ENCODE measurements around the gene FILIP1.

The FILIP1 gene

DNA sequence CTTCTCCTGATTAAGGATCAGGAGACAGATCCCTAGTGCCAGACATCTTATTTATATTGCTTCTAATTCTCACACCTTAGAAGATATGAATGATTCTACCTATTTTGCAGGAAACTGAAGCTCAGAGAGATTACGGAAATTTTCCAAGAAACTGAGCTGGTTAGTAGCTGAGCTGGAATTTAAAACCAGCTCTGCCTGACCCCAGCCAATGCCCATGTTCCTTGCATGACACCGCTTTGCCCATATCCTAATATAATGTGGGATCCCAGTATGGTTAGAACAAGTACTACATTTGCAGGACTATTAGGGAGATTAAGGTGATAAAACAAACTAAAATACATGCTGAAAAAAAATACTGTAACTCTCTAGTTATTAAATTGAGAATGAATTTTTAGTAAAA is 210.9 kb downstream of the FILIP1 start:
- TF ChIP-seq, protein P1, sequence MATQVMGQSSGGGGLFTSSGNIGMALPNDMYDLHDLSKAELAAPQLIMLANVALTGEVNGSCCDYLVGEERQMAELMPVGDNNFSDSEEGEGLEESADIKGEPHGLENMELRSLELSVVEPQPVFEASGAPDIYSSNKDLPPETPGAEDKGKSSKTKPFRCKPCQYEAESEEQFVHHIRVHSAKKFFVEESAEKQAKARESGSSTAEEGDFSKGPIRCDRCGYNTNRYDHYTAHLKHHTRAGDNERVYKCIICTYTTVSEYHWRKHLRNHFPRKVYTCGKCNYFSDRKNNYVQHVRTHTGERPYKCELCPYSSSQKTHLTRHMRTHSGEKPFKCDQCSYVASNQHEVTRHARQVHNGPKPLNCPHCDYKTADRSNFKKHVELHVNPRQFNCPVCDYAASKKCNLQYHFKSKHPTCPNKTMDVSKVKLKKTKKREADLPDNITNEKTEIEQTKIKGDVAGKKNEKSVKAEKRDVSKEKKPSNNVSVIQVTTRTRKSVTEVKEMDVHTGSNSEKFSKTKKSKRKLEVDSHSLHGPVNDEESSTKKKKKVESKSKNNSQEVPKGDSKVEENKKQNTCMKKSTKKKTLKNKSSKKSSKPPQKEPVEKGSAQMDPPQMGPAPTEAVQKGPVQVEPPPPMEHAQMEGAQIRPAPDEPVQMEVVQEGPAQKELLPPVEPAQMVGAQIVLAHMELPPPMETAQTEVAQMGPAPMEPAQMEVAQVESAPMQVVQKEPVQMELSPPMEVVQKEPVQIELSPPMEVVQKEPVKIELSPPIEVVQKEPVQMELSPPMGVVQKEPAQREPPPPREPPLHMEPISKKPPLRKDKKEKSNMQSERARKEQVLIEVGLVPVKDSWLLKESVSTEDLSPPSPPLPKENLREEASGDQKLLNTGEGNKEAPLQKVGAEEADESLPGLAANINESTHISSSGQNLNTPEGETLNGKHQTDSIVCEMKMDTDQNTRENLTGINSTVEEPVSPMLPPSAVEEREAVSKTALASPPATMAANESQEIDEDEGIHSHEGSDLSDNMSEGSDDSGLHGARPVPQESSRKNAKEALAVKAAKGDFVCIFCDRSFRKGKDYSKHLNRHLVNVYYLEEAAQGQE (IDR thresholded peaks at IDR 0.05; ENCODE audit: insufficient read depth in 1 of 2, low read depth in 2 of 2, low read length in 2 of 2), result no peak
- TF ChIP-seq FOXP2 (optimal IDR thresholded peaks at IDR 0.05; ENCODE audit: borderline replicate concordance, extremely low read depth, extremely low read length, insufficient read depth) (no peak), SIN3A (IDR thresholded peaks at IDR 0.05; ENCODE audit: borderline replicate concordance, insufficient read depth, low read length) (no peak), TAF1 (IDR thresholded peaks at IDR 0.05; ENCODE audit: borderline replicate concordance, insufficient read depth, low read length) (no peak), POLR2AphosphoS5 (IDR thresholded peaks at IDR 0.05; ENCODE audit: low read depth, low read length) (no peak)

DNA sequence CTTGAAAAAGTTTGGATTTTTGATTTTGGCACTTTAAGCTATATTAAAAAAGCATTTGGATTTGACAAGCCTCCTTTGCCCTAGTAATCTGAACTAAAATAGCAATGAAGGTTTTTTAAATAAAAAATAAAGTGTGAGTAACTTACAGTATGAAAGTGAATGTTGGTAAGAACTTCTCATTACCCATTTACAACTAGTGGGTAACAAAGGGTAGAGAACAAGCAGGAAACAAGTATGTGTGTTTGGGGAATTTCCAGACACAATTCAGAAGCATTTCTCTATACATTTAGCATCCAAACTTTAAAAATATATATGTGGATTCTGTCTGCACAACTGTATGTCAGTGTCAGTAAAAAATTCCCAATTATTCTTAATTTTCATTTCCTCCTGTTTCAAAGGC is 211.9 kb downstream of the FILIP1 start:
- TF ChIP-seq FOXP2 (optimal IDR thresholded peaks at IDR 0.05; ENCODE audit: borderline replicate concordance, extremely low read depth, extremely low read length, insufficient read depth), result no peak
- TF ChIP-seq, protein P1 (IDR thresholded peaks at IDR 0.05; ENCODE audit: insufficient read depth in 1 of 2, low read depth in 2 of 2, low read length in 2 of 2), result no peak
- no peak for TF ChIP-seq SIN3A (IDR thresholded peaks at IDR 0.05; ENCODE audit: borderline replicate concordance, insufficient read depth, low read length)
- no peak for TF ChIP-seq POLR2AphosphoS5 (IDR thresholded peaks at IDR 0.05; ENCODE audit: low read depth, low read length)
- TF ChIP-seq TAF1 (IDR thresholded peaks at IDR 0.05; ENCODE audit: borderline replicate concordance, insufficient read depth, low read length), result no peak

DNA sequence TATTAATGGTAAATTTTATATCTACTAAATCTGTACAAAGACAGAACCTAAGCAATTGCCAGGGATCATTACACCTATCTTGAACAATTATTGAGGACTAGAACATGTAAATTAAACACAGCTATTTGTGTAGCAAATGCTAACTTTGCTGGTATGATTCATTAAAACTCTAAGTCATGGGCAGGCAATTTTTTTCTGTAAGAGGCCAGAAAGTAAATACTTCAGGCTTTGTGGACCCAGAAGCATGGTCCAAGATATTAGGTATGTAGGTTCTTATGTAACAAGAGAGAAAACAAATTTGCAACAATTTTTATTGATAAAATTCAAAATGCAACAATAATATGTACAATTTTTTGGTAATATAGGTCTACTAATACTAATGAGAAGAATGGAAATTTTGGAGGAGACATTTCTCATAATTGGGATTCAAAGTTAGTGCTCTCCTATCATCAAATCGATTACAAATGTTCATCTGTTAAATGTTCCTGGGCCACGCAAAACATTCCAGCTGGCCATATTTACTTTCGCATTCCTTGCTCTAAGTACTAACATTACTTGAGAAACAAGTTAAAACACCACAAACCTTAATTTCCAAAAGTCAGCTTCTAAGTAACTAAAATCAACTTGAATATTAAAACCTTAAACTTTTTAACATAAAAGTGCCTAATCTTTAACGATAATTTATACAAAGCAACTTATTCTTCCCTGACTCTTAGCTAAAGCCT is 213.3 kb downstream of the FILIP1 start:
- TF ChIP-seq SIN3A (IDR thresholded peaks at IDR 0.05; ENCODE audit: borderline replicate concordance, insufficient read depth, low read length) (no peak), FOXP2 (optimal IDR thresholded peaks at IDR 0.05; ENCODE audit: borderline replicate concordance, extremely low read depth, extremely low read length, insufficient read depth) (no peak), TAF1 (IDR thresholded peaks at IDR 0.05; ENCODE audit: borderline replicate concordance, insufficient read depth, low read length) (no peak), POLR2AphosphoS5 (IDR thresholded peaks at IDR 0.05; ENCODE audit: low read depth, low read length) (no peak)
- TF ChIP-seq, protein P1 (IDR thresholded peaks at IDR 0.05; ENCODE audit: insufficient read depth in 1 of 2, low read depth in 2 of 2, low read length in 2 of 2), result no peak

DNA sequence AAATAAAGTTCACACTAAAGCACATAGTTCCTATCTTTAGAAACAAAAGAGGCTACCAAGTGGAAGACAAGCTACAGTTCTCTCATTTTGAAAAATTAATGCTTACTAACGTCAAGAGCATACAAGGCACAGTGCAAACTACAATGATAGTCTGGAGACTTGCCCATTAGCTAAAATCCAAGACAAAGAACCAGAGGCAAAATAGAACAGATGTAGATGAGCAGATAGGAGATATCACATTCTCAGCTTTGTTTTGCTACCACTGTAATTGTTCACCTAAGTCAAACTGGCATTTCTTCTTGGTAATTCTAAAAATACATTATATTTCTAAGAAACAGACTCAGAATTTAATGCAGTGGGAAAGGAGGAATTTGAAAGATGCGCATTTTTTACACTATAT is 214.2 kb downstream of the FILIP1 start:
- no peak for TF ChIP-seq TAF1 (IDR thresholded peaks at IDR 0.05; ENCODE audit: borderline replicate concordance, insufficient read depth, low read length)
- TF ChIP-seq FOXP2 (optimal IDR thresholded peaks at IDR 0.05; ENCODE audit: borderline replicate concordance, extremely low read depth, extremely low read length, insufficient read depth), result no peak
- TF ChIP-seq POLR2AphosphoS5 (IDR thresholded peaks at IDR 0.05; ENCODE audit: low read depth, low read length), result no peak
- TF ChIP-seq, protein P1 (IDR thresholded peaks at IDR 0.05; ENCODE audit: insufficient read depth in 1 of 2, low read depth in 2 of 2, low read length in 2 of 2), result no peak
- no peak for TF ChIP-seq SIN3A (IDR thresholded peaks at IDR 0.05; ENCODE audit: borderline replicate concordance, insufficient read depth, low read length)

Measured in PFSK-1 (cell line).